Muscle layer of colon (tissue), 2 donors: ENCODE data around the gene MOSMO.

Experiments used
- H3K27ac ChIP-seq: one replicate; pipeline ENCODE4 v1.7.0; 2013; ENCODE audit warnings: low read depth, mild to moderate bottlenecking, low read length, moderate library complexity
- H3K27me3 ChIP-seq, 2 donors: one replicate each; pipeline ENCODE4 v1.7.0; 2013; ENCODE audit warnings: low read length in 2 of 2, mild to moderate bottlenecking in 2 of 2; ENCODE audit not compliant: insufficient read depth in 2 of 2, control insufficient read depth in 1 of 2
- H3K36me3 ChIP-seq: one replicate; pipeline ENCODE4 v1.7.0; 2013; ENCODE audit warnings: mild to moderate bottlenecking, low read length; ENCODE audit not compliant: insufficient read depth
- H3K4me1 ChIP-seq: one replicate; pipeline ENCODE4 v1.7.0; 2013; ENCODE audit warnings: mild to moderate bottlenecking, low read length; ENCODE audit not compliant: insufficient read depth
- H3K4me3 ChIP-seq, 2 donors: one replicate each; pipeline ENCODE4 v1.7.0; 2013; ENCODE audit warnings: low read length in 2 of 2, low read depth in 1 of 2, mild to moderate bottlenecking in 1 of 2, moderate library complexity in 1 of 2
- H3K9ac ChIP-seq: one replicate; pipeline ENCODE4 v1.7.0; 2013; ENCODE audit warnings: low read length
- H3K9me3 ChIP-seq: one replicate; pipeline ENCODE4 v1.7.0; 2013; ENCODE audit warnings: mild to moderate bottlenecking, low read length
- donor health status: abdominal sarcoma.
- donor health status: Adenocarcinoma of cecum.

MOSMO gene

DNA sequence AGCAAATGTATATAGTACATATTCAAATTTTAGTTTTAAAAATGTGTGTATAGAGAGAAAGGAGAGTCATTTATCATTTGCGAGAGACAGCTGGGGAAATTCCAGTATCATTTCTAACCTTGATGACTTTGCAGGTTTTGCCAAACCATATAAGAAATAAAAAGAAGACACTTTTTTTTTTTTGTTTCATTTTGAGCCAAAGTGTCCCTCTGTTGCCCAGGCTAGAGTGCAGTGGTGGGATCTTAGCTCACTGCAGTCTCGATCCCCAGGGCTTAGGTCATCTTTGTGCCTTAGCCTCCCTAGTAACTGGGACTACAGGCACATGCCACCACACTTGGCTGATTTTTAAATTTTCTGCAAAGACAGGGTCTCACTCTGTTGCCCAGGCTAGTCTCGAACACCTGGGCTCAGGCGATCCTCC lies 46.0 kb downstream of the MOSMO start:
- Histone ChIP-seq H3K27ac (no peak overlapping the region), H3K9ac (no peak overlapping the region), H3K27me3 (no peaks in the 10 kb centered on the region), H3K36me3 (no peaks in the 10 kb centered on the region), H3K9me3 (no peaks in the 10 kb centered on the region), H3K4me3 (no peak overlapping the region), H3K4me1 (no peaks in the 10 kb centered on the region)

DNA sequence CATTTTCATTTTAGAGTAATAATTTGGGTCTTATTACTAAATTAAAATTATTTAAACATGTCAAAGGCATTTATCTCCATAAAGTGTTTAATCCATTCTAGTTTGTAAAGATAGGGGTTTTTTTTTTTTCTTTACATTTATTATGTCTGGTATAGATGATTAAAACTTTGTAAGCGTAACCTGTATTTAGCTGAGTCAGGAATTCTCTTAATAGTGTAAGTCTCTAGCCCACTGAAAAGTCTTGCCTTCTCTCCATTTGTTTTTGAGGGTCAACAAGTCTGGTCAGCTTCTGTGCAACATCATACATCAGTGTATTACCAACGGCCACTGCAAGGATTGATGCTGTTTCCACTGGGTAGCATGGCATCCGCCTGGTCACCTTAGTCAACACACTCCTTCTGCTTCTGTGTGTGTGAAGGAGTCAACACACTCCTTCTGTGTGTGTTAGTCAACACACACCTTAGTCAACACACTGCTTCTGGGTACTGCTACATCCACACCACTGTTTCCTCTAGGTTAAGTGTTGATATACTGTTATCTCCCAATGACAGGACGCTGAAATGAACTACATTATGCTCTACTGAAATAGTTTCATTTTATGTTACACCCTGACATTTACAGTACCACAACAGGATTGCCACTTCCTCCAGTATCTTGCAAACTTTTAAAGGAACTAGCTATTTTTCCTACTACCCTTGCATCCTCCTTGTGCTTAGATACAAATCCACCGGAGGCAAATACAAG lies 47.1 kb downstream of the MOSMO start:
- Histone ChIP-seq H3K4me1 (no peaks in the 10 kb centered on the region), H3K27ac (no peak overlapping the region), H3K9ac (no peak overlapping the region), H3K9me3 (no peaks in the 10 kb centered on the region), H3K4me3 (no peak overlapping the region), H3K27me3 (no peaks in the 10 kb centered on the region), H3K36me3 (no peaks in the 10 kb centered on the region)

DNA sequence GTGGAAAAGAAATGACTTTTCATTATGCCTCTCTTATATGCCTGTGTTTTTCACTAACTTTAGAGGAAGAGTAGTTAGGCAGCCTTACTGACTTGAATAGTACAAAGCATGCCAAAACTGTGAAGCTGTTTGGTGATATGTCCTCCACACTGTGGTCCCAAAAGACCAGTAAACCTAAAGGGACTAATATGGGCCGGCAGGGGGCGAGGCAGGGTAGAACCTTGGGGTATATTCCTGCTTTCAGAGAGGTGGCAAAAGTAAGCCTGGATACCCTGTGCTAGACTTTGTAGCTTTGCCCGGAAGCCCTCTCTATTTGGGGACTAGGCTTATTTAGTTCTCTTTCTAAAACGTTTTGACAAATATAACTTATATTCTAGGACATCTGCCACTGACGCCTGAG lies 48.0 kb downstream of the MOSMO start:
- Histone ChIP-seq H3K36me3 (no peaks in the 10 kb centered on the region), H3K4me1 (no peaks in the 10 kb centered on the region), H3K27ac (no peak overlapping the region), H3K4me3 (no peak overlapping the region), H3K27me3 (no peaks in the 10 kb centered on the region), H3K9me3 (no peaks in the 10 kb centered on the region), H3K9ac (no peak overlapping the region)

DNA sequence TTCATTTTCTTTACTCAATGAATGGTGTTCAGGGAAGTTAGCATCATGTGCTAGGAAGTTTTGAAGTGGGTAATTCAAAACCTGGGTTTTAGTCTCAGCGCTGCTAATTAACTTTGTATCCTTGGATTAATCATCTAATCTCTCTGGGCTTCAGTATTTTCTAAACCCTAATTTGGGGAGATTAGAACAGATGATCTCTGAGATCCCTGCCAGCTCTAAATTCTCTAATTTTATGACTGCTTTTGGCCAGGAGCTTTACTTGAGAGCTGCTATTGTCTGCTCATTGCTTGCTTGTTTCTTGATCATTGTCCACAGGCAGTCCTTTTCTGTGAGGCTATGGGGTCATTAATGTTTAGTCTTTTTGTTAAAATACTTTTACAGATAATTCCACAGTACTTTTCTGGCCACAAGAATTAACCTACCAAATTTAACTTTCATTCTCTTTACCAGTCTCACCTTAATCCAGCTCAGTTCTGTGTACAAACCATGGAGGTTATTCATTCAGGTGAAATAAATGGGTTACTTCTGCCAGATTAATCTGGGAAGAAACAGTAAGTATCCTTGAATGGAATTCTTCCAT lies 56.1 kb downstream of the MOSMO start:
- H3K27me3 ChIP-seq, result no peaks in the 10 kb centered on the region
- no peak overlapping the region for H3K9ac ChIP-seq
- no peak overlapping the region for H3K27ac ChIP-seq
- H3K4me3 ChIP-seq, result no peak overlapping the region
- H3K9me3 ChIP-seq, result no peaks in the 10 kb centered on the region
- peaks cover 4% of the 10 kb centered on the region for H3K36me3 ChIP-seq
- H3K4me1 ChIP-seq, result no peaks in the 10 kb centered on the region

DNA sequence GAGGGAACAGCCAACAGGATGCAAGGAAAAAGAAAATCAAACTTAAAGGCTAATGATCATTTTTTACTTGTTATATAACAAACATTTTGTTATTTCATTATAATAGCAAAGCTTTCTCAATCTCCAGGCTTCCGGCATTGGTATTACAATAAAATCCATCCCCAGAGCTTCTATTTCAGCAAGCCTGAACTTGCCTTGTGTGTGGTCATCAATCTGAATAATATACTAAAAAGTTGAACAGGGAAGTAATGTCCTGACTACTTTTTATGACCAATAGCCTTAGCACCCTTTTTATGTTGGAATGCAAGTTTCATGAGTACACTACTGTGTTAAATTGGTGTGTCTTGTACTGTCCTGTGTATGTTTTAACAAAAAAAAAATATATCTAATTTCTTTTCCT lies 57.3 kb downstream of the MOSMO start:
- no peaks in the 10 kb centered on the region for H3K9me3 ChIP-seq
- H3K4me1 ChIP-seq, result peaks cover 10% of the 10 kb centered on the region
- H3K27ac ChIP-seq, result no peak overlapping the region
- H3K4me3 ChIP-seq, result no peak overlapping the region
- no peak overlapping the region for H3K9ac ChIP-seq
- H3K36me3 ChIP-seq, result peaks cover 4% of the 10 kb centered on the region
- no peaks in the 10 kb centered on the region for H3K27me3 ChIP-seq

DNA sequence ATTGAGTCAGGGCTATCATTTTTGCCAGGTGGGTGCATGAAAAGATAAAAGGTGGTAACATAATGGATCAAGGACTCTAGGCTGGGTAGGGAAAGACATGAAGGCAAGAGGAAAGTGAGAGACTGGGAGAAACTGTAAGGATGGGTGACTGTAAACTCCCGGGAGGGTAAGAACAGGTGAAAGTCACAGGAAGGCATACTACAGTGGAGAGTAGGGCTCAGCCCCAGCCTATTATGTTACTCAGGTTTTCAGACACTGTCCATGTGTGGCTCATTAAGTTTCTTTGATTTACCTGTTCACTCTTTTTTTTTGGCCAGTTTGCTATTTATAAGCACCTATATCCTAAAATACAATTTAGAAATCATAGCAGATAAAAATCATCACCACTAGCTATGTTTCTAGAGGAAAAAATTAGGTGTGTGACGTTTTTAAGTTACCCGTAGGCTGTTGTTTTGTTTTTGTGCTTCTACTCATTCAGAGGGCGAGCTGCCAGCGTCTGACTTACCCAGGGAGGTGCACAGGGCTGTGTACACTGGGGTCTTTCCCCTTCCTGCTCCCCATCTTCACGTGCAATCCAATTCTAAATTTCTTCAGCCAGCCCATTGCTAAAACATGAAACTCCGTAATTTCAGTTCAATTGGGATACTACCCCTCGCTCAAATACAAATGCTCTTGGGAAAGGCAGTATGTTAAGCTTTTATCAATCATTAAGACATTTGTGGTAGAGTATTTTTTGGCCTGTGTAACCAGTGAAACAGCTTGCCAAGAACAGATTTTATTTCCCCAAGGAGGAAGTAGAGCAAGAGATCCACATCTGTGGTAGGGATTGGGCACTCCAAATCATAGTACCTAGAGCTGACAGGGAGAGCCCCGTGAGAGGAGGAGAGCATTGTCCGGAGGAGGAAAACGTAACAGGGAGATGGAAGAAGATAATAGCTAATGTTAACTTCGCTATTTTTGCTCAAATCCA lies 62.7 kb downstream of the MOSMO start:
- H3K9ac ChIP-seq, result no peak overlapping the region
- H3K4me1 ChIP-seq, result peaks cover 23% of the 10 kb centered on the region
- no peak overlapping the region for H3K4me3 ChIP-seq
- no peaks in the 10 kb centered on the region for H3K27me3 ChIP-seq
- no peaks in the 10 kb centered on the region for H3K9me3 ChIP-seq
- H3K27ac ChIP-seq, result no peak overlapping the region
- H3K36me3 ChIP-seq, result peaks cover 4% of the 10 kb centered on the region

DNA sequence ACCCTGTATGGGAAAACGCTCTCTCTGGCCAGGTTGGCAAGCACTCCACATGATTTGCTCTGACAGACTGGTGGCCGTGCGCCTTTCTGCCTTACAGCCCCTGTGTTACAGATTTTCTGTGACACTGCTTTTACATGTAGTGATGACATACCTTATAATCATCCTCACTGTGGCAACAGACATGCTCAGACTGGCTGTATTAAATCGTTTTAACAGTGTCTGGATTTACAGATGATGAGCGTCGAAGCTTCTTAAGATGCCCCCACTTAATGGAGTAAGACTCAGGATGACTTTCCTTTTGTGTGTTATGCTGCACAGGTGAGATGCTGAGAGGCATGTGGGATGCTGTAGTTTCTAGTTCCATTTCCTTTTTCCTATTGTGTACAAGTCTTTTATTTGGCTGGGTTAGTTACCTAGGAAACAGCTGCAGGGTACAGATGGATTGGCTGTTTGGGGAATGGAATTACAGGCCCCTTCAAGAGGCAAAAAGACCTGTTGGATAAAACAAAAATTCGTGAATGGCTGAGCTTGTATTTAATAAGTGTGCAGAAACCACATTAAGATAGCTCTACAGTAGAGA lies 63.5 kb downstream of the MOSMO start:
- Histone ChIP-seq H3K4me1 (peaks cover 23% of the 10 kb centered on the region), H3K9ac (no peak overlapping the region), H3K4me3 (no peak overlapping the region), H3K9me3 (no peaks in the 10 kb centered on the region), H3K27me3 (no peaks in the 10 kb centered on the region), H3K36me3 (peaks cover 2% of the 10 kb centered on the region), H3K27ac (no peak overlapping the region)

DNA sequence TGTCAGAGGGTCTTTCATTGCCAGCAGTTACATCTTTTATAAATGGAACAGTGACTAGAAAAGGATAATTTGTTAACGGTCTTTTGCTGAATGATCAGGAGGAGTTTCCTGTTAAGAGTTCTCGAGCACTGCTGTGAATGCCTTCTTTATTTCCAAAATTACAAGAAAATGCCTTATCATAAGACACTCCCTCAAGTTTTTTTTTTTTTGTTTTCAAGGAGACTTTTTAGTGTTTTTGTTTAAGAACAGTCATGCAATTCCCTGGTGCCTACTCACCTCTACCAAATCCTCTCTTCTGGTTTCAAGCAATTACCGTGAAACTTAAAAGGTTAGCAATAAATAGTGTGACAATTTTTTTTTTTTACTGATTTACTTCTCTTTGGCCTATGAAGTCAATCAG lies 65.4 kb downstream of the MOSMO start:
- H3K36me3 ChIP-seq, result no peaks in the 10 kb centered on the region

DNA sequence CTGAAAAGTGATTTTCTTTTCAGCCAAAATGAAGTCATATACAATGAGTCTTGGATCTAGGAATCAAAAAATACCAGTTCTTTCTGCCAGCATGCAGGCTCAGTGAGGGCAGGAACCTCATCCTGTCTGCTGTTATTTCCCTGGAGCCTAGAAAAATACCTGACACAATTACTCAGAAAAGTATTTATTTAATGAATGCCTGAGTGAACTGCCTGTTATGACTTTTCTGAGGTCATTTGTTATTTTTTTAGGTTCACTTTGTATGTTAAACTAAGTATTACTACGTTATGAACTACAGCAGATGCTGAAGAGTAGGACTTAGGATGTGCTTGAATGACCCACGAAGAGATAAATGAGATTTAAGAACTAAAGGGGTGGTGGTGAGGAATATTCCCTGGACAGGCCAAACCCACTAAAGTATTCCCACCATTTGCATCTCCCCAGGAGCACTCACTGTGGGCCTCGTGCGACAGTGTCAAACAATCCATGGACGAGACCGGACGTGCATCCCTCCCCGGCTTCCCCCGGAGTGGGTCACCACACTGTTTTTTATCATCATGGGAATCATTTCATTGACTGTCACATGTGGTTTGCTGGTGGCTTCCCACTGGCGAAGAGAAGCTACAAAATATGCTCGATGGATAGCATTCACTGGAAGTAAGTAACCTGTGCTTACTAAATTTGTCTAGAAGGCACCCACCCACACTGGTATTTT lies 67.3 kb downstream of the MOSMO start:
- peaks cover 18% of the 10 kb centered on the region for H3K4me1 ChIP-seq
- H3K27ac ChIP-seq, result no peak overlapping the region
- H3K9me3 ChIP-seq, result no peaks in the 10 kb centered on the region
- no peaks in the 10 kb centered on the region for H3K27me3 ChIP-seq
- no peak overlapping the region for H3K4me3 ChIP-seq
- H3K36me3 ChIP-seq, result peaks cover 7% of the 10 kb centered on the region
- no peak overlapping the region for H3K9ac ChIP-seq

More for the DNA sequence above, 65.4 kb downstream of the MOSMO start:
- H3K27me3 ChIP-seq, result no peaks in the 10 kb centered on the region
- peaks cover 28% of the 10 kb centered on the region for H3K4me1 ChIP-seq
- no peak overlapping the region for H3K9ac ChIP-seq
- H3K9me3 ChIP-seq, result no peaks in the 10 kb centered on the region
- H3K4me3 ChIP-seq, result no peak overlapping the region
- no peak overlapping the region for H3K27ac ChIP-seq

DNA sequence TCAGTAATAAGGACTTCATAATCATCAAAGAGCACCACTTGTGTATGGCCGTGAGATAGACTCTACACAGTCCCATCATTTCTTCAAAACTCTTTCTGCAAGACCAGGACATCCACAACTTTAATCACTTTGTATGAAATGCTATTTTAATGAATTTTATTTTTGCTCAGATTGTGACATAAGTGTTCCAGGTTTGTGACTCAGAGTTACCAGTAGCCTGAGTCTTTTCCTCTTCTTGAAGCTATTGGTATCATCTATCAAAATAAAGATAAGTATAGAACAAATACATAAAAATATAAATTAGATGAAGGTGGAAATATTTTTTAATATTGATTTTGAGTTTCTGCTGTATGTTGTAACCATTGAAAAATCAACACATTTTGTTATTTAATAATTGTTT lies 67.9 kb downstream of the MOSMO start:
- no peak overlapping the region for H3K9ac ChIP-seq
- no peaks in the 10 kb centered on the region for H3K9me3 ChIP-seq
- no peak overlapping the region for H3K4me3 ChIP-seq
- H3K36me3 ChIP-seq, result peaks cover 7% of the 10 kb centered on the region
- peaks cover 13% of the 10 kb centered on the region for H3K4me1 ChIP-seq
- H3K27me3 ChIP-seq, result no peaks in the 10 kb centered on the region
- no peak overlapping the region for H3K27ac ChIP-seq
